ENCODE measurements around the gene CLDN5.

DNA sequence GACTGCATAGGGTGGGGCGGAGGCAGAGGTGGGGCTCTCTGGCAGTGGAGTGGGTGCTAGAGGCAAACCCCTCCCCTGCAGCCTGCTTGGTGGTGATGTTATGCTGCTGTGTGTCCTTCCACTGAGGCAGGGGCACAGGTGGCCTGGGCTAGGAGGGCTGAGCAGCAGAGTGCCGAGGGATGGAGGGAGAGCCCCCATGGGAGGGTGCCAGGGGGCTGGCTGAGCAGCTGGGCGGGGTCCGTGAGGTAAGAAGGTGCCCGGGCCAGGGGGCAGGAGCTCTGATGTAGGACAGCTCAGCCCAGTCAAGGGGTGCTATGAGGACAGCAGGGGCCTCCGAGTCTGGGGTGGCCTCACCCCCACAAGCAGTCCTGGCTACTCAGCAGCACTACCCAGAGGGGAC, 4.2 kb downstream of the CLDN5 start:
- TF ChIP-seq, protein P1, sequence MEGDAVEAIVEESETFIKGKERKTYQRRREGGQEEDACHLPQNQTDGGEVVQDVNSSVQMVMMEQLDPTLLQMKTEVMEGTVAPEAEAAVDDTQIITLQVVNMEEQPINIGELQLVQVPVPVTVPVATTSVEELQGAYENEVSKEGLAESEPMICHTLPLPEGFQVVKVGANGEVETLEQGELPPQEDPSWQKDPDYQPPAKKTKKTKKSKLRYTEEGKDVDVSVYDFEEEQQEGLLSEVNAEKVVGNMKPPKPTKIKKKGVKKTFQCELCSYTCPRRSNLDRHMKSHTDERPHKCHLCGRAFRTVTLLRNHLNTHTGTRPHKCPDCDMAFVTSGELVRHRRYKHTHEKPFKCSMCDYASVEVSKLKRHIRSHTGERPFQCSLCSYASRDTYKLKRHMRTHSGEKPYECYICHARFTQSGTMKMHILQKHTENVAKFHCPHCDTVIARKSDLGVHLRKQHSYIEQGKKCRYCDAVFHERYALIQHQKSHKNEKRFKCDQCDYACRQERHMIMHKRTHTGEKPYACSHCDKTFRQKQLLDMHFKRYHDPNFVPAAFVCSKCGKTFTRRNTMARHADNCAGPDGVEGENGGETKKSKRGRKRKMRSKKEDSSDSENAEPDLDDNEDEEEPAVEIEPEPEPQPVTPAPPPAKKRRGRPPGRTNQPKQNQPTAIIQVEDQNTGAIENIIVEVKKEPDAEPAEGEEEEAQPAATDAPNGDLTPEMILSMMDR (IDR thresholded peaks at IDR 0.05), result no peak
- no peak for TF ChIP-seq POLR2A (IDR thresholded peaks at IDR 0.05)

Measured in heart left ventricle (tissue), 13 donors.